ENCODE measurements around the gene ZNF740.

Gene ZNF740

GRCh38 chr12:53222806-53223261 lies 42.3 kb downstream of the ZNF740 start:
- no peaks in the 10 kb centered on the region for H3K27me3 ChIP-seq
- H3K36me3 ChIP-seq = peaks cover 14% of the 10 kb centered on the region
- H3K4me1 ChIP-seq = peaks cover 61% of the 10 kb centered on the region
- peak overlapping the region; percentile 74 for H3K4me3 ChIP-seq
- no peaks in the 10 kb centered on the region for H3K9me3 ChIP-seq
- H3K9ac ChIP-seq = peak overlapping the region; percentile 76
- H3K4me2 ChIP-seq = peak overlapping the region; percentile 93
- H3K27ac ChIP-seq = peak overlapping the region; percentile 76
- H4K20me1 ChIP-seq = peaks cover 5% of the 10 kb centered on the region; the same call in 1 of the 2 replicates
- TF ChIP-seq Cebpa-rat (IDR thresholded peaks at IDR 0.05) = no peak

- Histone ChIP-seq H3K4me2 (peak overlapping the region; percentile 93), H3K9ac (peak overlapping the region; percentile 76), H3K27ac (peak overlapping the region; percentile 76), H3K9me3 (no peaks in the 10 kb centered on the region), H3K4me1 (peaks cover 54% of the 10 kb centered on the region), H3K27me3 (no peaks in the 10 kb centered on the region), H3K36me3 (peaks cover 18% of the 10 kb centered on the region), H4K20me1 (peaks cover 5% of the 10 kb centered on the region; the same call in 1 of the 2 replicates), H3K4me3 (peak overlapping the region; percentile 32; the same call in 1 of the 2 replicates)
- no peak for TF ChIP-seq Cebpa-rat (IDR thresholded peaks at IDR 0.05)
Measured at GRCh38 chr12:53223389-53224060, 43.0 kb downstream of the ZNF740 start.

GRCh38 chr12:53224061-53224896 lies 43.8 kb downstream of the ZNF740 start:
- Histone ChIP-seq H3K4me3 (no peak overlapping the region), H3K9ac (peak overlapping the region; percentile 76), H3K4me1 (peaks cover 48% of the 10 kb centered on the region), H3K27ac (peak overlapping the region; percentile 76), H3K9me3 (no peaks in the 10 kb centered on the region), H3K4me2 (peak overlapping the region; percentile 93), H4K20me1 (peaks cover under 1% of the 10 kb centered on the region; the same call in 1 of the 2 replicates), H3K27me3 (no peaks in the 10 kb centered on the region), H3K36me3 (peaks cover 18% of the 10 kb centered on the region)
- TF ChIP-seq Cebpa-rat (IDR thresholded peaks at IDR 0.05) = no peak

GRCh38 chr12:53224897-53225634 lies 44.5 kb downstream of the ZNF740 start:
- H3K9ac ChIP-seq = no peak overlapping the region
- no peaks in the 10 kb centered on the region for H4K20me1 ChIP-seq
- H3K27me3 ChIP-seq = no peaks in the 10 kb centered on the region
- no peaks in the 10 kb centered on the region for H3K9me3 ChIP-seq
- no peak overlapping the region for H3K4me3 ChIP-seq
- peak overlapping the region; percentile 4 for H3K27ac ChIP-seq
- H3K36me3 ChIP-seq = peaks cover 18% of the 10 kb centered on the region
- H3K4me1 ChIP-seq = peaks cover 50% of the 10 kb centered on the region
- TF ChIP-seq Cebpa-rat (IDR thresholded peaks at IDR 0.05) = no peak
- H3K4me2 ChIP-seq = peak overlapping the region; percentile 93

GRCh38 chr12:53225635-53226424 lies 45.3 kb downstream of the ZNF740 start:
- no peaks in the 10 kb centered on the region for H3K9me3 ChIP-seq
- TF ChIP-seq Cebpa-rat (IDR thresholded peaks at IDR 0.05) = no peak
- H3K4me2 ChIP-seq = peak overlapping the region; percentile 93
- no peak overlapping the region for H3K9ac ChIP-seq
- H3K27ac ChIP-seq = peak overlapping the region; percentile 4; the same call in 1 of the 2 replicates
- H3K27me3 ChIP-seq = no peaks in the 10 kb centered on the region
- peaks cover 56% of the 10 kb centered on the region for H3K4me1 ChIP-seq
- H4K20me1 ChIP-seq = no peaks in the 10 kb centered on the region
- peaks cover 18% of the 10 kb centered on the region for H3K36me3 ChIP-seq
- no peak overlapping the region for H3K4me3 ChIP-seq

- H3K4me3 ChIP-seq = no peak overlapping the region
- H3K4me1 ChIP-seq = peaks cover 65% of the 10 kb centered on the region
- H4K20me1 ChIP-seq = no peaks in the 10 kb centered on the region
- H3K9me3 ChIP-seq = no peaks in the 10 kb centered on the region
- H3K27ac ChIP-seq = no peak overlapping the region
- TF ChIP-seq Cebpa-rat (IDR thresholded peaks at IDR 0.05) = no peak
- H3K36me3 ChIP-seq = peaks cover 18% of the 10 kb centered on the region
- no peaks in the 10 kb centered on the region for H3K27me3 ChIP-seq
- no peak overlapping the region for H3K9ac ChIP-seq
- H3K4me2 ChIP-seq = no peak overlapping the region
Measured at GRCh38 chr12:53226815-53227214, 46.3 kb downstream of the ZNF740 start.

- no peak overlapping the region for H3K4me2 ChIP-seq
- H3K4me1 ChIP-seq = peaks cover 62% of the 10 kb centered on the region
- no peak overlapping the region for H3K27ac ChIP-seq
- H4K20me1 ChIP-seq = no peaks in the 10 kb centered on the region
- H3K9me3 ChIP-seq = no peaks in the 10 kb centered on the region
- no peak overlapping the region for H3K4me3 ChIP-seq
- no peak for TF ChIP-seq Cebpa-rat (IDR thresholded peaks at IDR 0.05)
- no peak overlapping the region for H3K9ac ChIP-seq
- peaks cover 18% of the 10 kb centered on the region for H3K36me3 ChIP-seq
- H3K27me3 ChIP-seq = no peaks in the 10 kb centered on the region
Measured at GRCh38 chr12:53227341-53227740, 46.8 kb downstream of the ZNF740 start.

- no peak for TF ChIP-seq Cebpa-rat (IDR thresholded peaks at IDR 0.05)
- no peak overlapping the region for H3K4me2 ChIP-seq
- peaks cover 62% of the 10 kb centered on the region for H3K4me1 ChIP-seq
- no peaks in the 10 kb centered on the region for H3K27me3 ChIP-seq
- H4K20me1 ChIP-seq = no peaks in the 10 kb centered on the region
- H3K27ac ChIP-seq = no peak overlapping the region
- no peaks in the 10 kb centered on the region for H3K9me3 ChIP-seq
- peaks cover 18% of the 10 kb centered on the region for H3K36me3 ChIP-seq
- no peak overlapping the region for H3K9ac ChIP-seq
- H3K4me3 ChIP-seq = no peak overlapping the region
Measured at GRCh38 chr12:53227836-53228235, 47.3 kb downstream of the ZNF740 start.

GRCh38 chr12:53229454-53229853 lies 48.9 kb downstream of the ZNF740 start:
- Histone ChIP-seq H3K9ac (no peak overlapping the region), H3K27ac (peak overlapping the region; percentile 13; the same call in 1 of the 2 replicates)

More at GRCh38 chr12:53229454-53229853, 48.9 kb downstream of the ZNF740 start:
- Histone ChIP-seq H4K20me1 (no peaks in the 10 kb centered on the region), H3K4me1 (peaks cover 62% of the 10 kb centered on the region), H3K9me3 (no peaks in the 10 kb centered on the region), H3K27me3 (no peaks in the 10 kb centered on the region), H3K4me2 (0 out of 2 replicates have a peak overlapping the region, but pooled peaks have one; percentile 10), H3K36me3 (peaks cover 18% of the 10 kb centered on the region), H3K4me3 (no peak overlapping the region)
- TF ChIP-seq Cebpa-rat (IDR thresholded peaks at IDR 0.05) = no peak
